Peyer's patch (tissue), 4 donors: ENCODE measurements around the gene METTL1. TPM values are rescaled to one million over a fixed set of nuclear protein-coding genes. Genes with fewer than 3 reads are reported as not detected.
A peak's percentile ranks its signal among the peaks of the same experiment; 100 is the strongest.
"Not testable (repeated sequence)": the region's sequence is repeated elsewhere in the genome, so short reads cannot be mapped to it uniquely, and the experiment has no call there.

Source experiments
- DNase-seq, 3 donors: peaks; one replicate each; pipeline ENCODE4 v3.0.0-alpha.2; 2017 to 2019
- H3K27ac ChIP-seq, 4 donors: fragments of 200-600 bp; sonication (generic); one replicate each; pipeline ENCODE4 v1.5.1; 2016 to 2019
- H3K27me3 ChIP-seq, 2 donors: fragments of 200-600 bp; sonication (generic); one replicate each; pipeline ENCODE4 v1.5.1; 2019
- H3K36me3 ChIP-seq, 3 donors: fragments of 200-600 bp; sonication (generic); one replicate each; pipeline ENCODE4 v1.5.1; 2016 to 2019
- H3K4me1 ChIP-seq, 4 donors: fragments of 200-600 bp; sonication (generic); one replicate each; pipeline ENCODE4 v1.5.1; 2016 to 2019
- H3K4me3 ChIP-seq, 4 donors: fragments of 200-600 bp; sonication (generic); 1 replicate in 3 of 4; 2 replicates in 1 of 4; pipeline ENCODE4 v1.5.1; 2016 to 2019; ENCODE audit warnings: mild to moderate bottlenecking in 1 of 4
- H3K9me3 ChIP-seq, 4 donors: fragments of 200-600 bp; sonication (generic); one replicate each; pipeline ENCODE4 v1.5.1; 2016 to 2019; ENCODE audit warnings: mild to moderate bottlenecking in 1 of 4
- CTCF ChIP-seq, 6 experiments: fragments of 450-650 bp in 4 of 6; fragments of 200-600 bp in 2 of 6; sonication (generic) in 1 of 6; IDR thresholded peaks; one replicate each; pipeline ENCODE4 v1.5.1; 2017 to 2019; ENCODE audit warnings: antibody characterized with exemption in 6 of 6, mild to moderate bottlenecking in 3 of 6, moderate library complexity in 1 of 6
- POLR2A ChIP-seq, 2 donors: fragments of 450-650 bp; IDR thresholded peaks; one replicate each; pipeline ENCODE4 v1.5.1; 2017; ENCODE audit warnings: antibody characterized with exemption in 2 of 2, mild to moderate bottlenecking in 2 of 2, moderate library complexity in 2 of 2
- total RNA-seq, 4 donors: library from RNA; depleted of rRNA; stranded (reverse); fragments of >200 nt; gene quantifications; one replicate each; pipeline ENCODE4 v1.1.0, GENCODE V29; 2016

Gene METTL1
- total RNA-seq, 4 donors from 2014 or later: 1.2 to 26.4 (median 8.0) TPM

- Histone ChIP-seq H3K27me3 (no peaks in the 10 kb centered on the region), H3K9me3 (no peaks in the 10 kb centered on the region), H3K4me1 (peaks cover 0 to 12% (median 8%) of the 10 kb centered on the region in 4 donors), H3K4me3 (no peak overlapping the region), H3K27ac (no peak overlapping the region), H3K36me3 (no peaks in the 10 kb centered on the region)
- TF ChIP-seq CTCF (IDR thresholded peaks at IDR 0.05) (no peak), POLR2A (IDR thresholded peaks at IDR 0.05) (no peak)
- peak in 1 of 3 donors; percentile 26 for DNase-seq
Observed at GRCh38 chr12:57779736-57780135, 7.8 kb upstream of the METTL1 start.

- no peaks in the 10 kb centered on the region for H3K27me3 ChIP-seq
- TF ChIP-seq CTCF (IDR thresholded peaks at IDR 0.05) (no peak), POLR2A (IDR thresholded peaks at IDR 0.05) (no peak)
- H3K27ac ChIP-seq: no peak overlapping the region
- H3K36me3 ChIP-seq: no peaks in the 10 kb centered on the region
- no peak overlapping the region for H3K4me3 ChIP-seq
- peaks cover 0 to 4% (median 0%) of the 10 kb centered on the region in 4 donors for H3K4me1 ChIP-seq
- DNase-seq: peak in 1 of 3 donors; percentile 17
- H3K9me3 ChIP-seq: no peaks in the 10 kb centered on the region
Observed at GRCh38 chr12:57777911-57778310, 6.0 kb upstream of the METTL1 start.

- Histone ChIP-seq H3K36me3 (no peaks in the 10 kb centered on the region), H3K27me3 (no peaks in the 10 kb centered on the region), H3K4me1 (peaks cover 0 to 2% (median 0%) of the 10 kb centered on the region in 4 donors), H3K4me3 (no peak overlapping the region), H3K27ac (no peak overlapping the region), H3K9me3 (no peaks in the 10 kb centered on the region)
- TF ChIP-seq CTCF (IDR thresholded peaks at IDR 0.05): no peak
- no peak for TF ChIP-seq POLR2A (IDR thresholded peaks at IDR 0.05)
- peak in 1 of 3 donors; percentile 36 for DNase-seq
Observed at GRCh38 chr12:57777367-57777766, 5.5 kb upstream of the METTL1 start.

GRCh38 chr12:57776247-57776587 is 4.3 kb upstream of the METTL1 start:
- peak in 1 of 3 donors; percentile 2 for DNase-seq
- no peak overlapping the region for H3K4me3 ChIP-seq
- no peaks in the 10 kb centered on the region for H3K36me3 ChIP-seq
- no peak for TF ChIP-seq POLR2A (IDR thresholded peaks at IDR 0.05)
- H3K27ac ChIP-seq: no peak overlapping the region
- H3K4me1 ChIP-seq: peaks cover 0 to 4% (median under 1%) of the 10 kb centered on the region in 4 donors
- H3K27me3 ChIP-seq: no peaks in the 10 kb centered on the region
- H3K9me3 ChIP-seq: no peaks in the 10 kb centered on the region

GRCh38 chr12:57775563-57776246 is 3.8 kb upstream of the METTL1 start:
- TF ChIP-seq POLR2A (IDR thresholded peaks at IDR 0.05): no peak
- TF ChIP-seq CTCF (IDR thresholded peaks at IDR 0.05): no peak

GRCh38 chr12:57775044-57775443 is 3.1 kb upstream of the METTL1 start:
- TF ChIP-seq CTCF (IDR thresholded peaks at IDR 0.05) (no peak), POLR2A (IDR thresholded peaks at IDR 0.05) (no peak)
- Histone ChIP-seq H3K4me1 (peaks cover 0 to 9% (median 3%) of the 10 kb centered on the region in 4 donors), H3K4me3 (no peak overlapping the region), H3K27ac (no peak overlapping the region), H3K36me3 (no peaks in the 10 kb centered on the region), H3K9me3 (no peaks in the 10 kb centered on the region), H3K27me3 (no peaks in the 10 kb centered on the region)
- DNase-seq: no peak

More at GRCh38 chr12:57775563-57776246, 3.8 kb upstream of the METTL1 start:
- no peak overlapping the region for H3K4me3 ChIP-seq
- no peak overlapping the region for H3K27ac ChIP-seq
- H3K4me1 ChIP-seq: peaks cover 0 to 9% (median 3%) of the 10 kb centered on the region in 4 donors
- no peaks in the 10 kb centered on the region for H3K36me3 ChIP-seq
- DNase-seq: peak in 1 of 3 donors; percentile 30
- H3K9me3 ChIP-seq: no peaks in the 10 kb centered on the region
- H3K27me3 ChIP-seq: no peaks in the 10 kb centered on the region

- H3K27me3 ChIP-seq, DNase-seq, H3K4me1 ChIP-seq, H3K36me3 ChIP-seq, H3K4me3 ChIP-seq, H3K27ac ChIP-seq, H3K9me3 ChIP-seq: not testable (repeated sequence)
Observed at GRCh38 chr12:57774634-57775033, 2.7 kb upstream of the METTL1 start.
